Measurements from ENCODE around the gene KCNG2. TPM values are rescaled to one million over a fixed set of nuclear protein-coding genes. Genes with fewer than 3 reads are reported as not detected.
"Not testable (repeated sequence)": the region's sequence is repeated elsewhere in the genome, so short reads cannot be mapped to it uniquely, and the experiment has no call there.

The KCNG2 gene
- total RNA-seq, result not detected

- Histone ChIP-seq H3K9me3 (no peaks in the 10 kb centered on the region), H3K4me3 (peak within 1 kb of the TSS; percentile 2 to 47), H3K4me1 (peaks cover 0 to 24% of the 10 kb centered on the region in 2 donors), H3K27me3 (peaks cover 0 to 12% of the 10 kb centered on the region in 2 donors), H3K36me3 (no peaks in the 10 kb centered on the region), H3K27ac (no peak within 1 kb of the TSS)
- TF ChIP-seq, protein P1, sequence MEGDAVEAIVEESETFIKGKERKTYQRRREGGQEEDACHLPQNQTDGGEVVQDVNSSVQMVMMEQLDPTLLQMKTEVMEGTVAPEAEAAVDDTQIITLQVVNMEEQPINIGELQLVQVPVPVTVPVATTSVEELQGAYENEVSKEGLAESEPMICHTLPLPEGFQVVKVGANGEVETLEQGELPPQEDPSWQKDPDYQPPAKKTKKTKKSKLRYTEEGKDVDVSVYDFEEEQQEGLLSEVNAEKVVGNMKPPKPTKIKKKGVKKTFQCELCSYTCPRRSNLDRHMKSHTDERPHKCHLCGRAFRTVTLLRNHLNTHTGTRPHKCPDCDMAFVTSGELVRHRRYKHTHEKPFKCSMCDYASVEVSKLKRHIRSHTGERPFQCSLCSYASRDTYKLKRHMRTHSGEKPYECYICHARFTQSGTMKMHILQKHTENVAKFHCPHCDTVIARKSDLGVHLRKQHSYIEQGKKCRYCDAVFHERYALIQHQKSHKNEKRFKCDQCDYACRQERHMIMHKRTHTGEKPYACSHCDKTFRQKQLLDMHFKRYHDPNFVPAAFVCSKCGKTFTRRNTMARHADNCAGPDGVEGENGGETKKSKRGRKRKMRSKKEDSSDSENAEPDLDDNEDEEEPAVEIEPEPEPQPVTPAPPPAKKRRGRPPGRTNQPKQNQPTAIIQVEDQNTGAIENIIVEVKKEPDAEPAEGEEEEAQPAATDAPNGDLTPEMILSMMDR (IDR thresholded peaks at IDR 0.05), result peak in 1 of 2 donors; percentile 37
- DNase-seq (ENCODE audit: low spot score), result no peak
Observed at GRCh38 chr18:79797518-79798345, at the start of gene KCNG2. Gene KCNG2 (plus strand): TSS chr18:79797938. CDS start chr18:79863668, 65,730 bp downstream.

DNA sequence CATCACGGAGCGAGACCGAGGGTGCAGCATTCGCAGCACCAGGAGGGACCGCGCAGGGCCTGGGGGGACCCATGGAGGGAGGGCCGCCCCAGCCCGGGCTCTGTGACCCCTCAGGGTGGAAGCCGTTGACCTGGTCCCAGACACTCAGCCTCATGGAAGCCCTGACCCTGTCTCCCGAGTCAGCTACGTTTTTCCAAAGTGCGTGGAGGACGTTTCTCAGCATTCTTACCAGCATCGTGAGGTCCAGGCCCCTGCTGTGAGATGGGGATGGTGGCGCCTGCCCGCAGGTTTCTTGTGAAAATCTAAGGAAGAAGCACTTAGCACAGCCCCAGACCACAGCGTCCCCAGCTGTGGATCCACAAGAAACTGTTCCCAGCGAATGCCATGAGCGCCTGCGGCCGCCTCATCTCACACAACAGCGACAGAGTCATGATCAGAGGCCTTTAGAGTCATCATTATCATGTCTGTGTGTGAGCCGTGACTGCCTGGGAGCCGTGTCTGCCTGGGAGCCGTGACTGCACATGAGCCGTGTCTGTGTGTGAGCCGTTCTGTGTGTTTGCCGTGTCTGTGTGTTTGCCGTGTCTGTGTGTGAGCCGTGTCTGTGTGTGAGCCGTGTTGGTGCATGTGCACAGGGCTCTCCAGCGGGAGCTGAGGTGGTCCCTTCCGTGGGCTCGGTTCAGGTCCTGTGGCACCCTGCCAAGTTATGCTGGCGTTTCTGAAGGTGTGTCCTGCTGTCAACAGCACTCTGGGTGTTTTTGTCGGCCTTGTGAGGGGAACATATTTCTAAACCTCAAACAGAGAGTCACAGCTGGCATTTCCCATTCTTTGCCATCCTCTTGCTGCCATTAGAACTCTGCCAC lies 49.2 kb upstream of the KCNG2 start:
- no peaks in the 10 kb centered on the region for H3K4me1 ChIP-seq
- H3K9me3 ChIP-seq, result no peaks in the 10 kb centered on the region
- no peak overlapping the region for H3K4me3 ChIP-seq
- H3K27me3 ChIP-seq, result no peaks in the 10 kb centered on the region
- H3K36me3 ChIP-seq, result peaks cover 17% of the 10 kb centered on the region
- DNase-seq (ENCODE audit: low spot score), result no peak
- TF ChIP-seq, protein P1 (IDR thresholded peaks at IDR 0.05), result no peak
- H3K27ac ChIP-seq, result no peak overlapping the region

- Histone ChIP-seq H3K9me3 (no peaks in the 10 kb centered on the region), H3K4me3 (no peak overlapping the region), H3K36me3 (peaks cover 27% of the 10 kb centered on the region), H3K27me3 (no peaks in the 10 kb centered on the region), H3K4me1 (no peaks in the 10 kb centered on the region), H3K27ac (no peak overlapping the region)
- no peak for DNase-seq (ENCODE audit: low spot score)
- TF ChIP-seq, protein P1 (IDR thresholded peaks at IDR 0.05), result no peak
Observed at GRCh38 chr18:79749251-79750191, 48.2 kb upstream of the KCNG2 start.

GRCh38 chr18:79750980-79751571 lies 46.7 kb upstream of the KCNG2 start:
- H3K27ac ChIP-seq, result no peak overlapping the region
- H3K36me3 ChIP-seq, result peaks cover 41% of the 10 kb centered on the region
- no peaks in the 10 kb centered on the region for H3K4me1 ChIP-seq
- no peaks in the 10 kb centered on the region for H3K27me3 ChIP-seq
- no peak for DNase-seq (ENCODE audit: low spot score)
- TF ChIP-seq, protein P1 (IDR thresholded peaks at IDR 0.05), result no peak
- no peaks in the 10 kb centered on the region for H3K9me3 ChIP-seq
- no peak overlapping the region for H3K4me3 ChIP-seq

- H3K27me3 ChIP-seq; DNase-seq (ENCODE audit: low spot score); H3K4me1 ChIP-seq; H3K9me3 ChIP-seq; H3K4me3 ChIP-seq; H3K27ac ChIP-seq: not testable (repeated sequence)
- peaks cover 42% of the 10 kb centered on the region for H3K36me3 ChIP-seq
Observed at GRCh38 chr18:79751918-79752578, 45.7 kb upstream of the KCNG2 start.

DNA sequence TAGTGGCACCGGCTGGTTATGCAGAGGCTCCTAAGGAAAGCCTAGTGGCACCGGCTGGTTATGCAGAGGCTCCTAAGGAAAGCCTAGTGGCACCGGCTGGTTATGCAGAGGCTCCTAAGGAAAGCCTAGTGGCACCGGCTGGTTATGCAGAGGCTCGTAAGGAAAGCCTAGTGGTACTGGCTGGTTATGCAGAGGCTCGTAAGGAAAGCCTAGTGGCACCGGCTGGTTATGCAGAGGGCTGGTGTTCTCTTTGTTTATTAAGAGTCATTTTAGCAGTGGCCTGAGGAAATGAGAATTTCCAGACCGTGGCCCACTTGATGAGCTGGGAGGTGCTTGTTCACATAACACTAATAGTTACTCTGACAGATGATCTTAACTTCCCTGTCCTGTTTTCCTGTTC lies 44.8 kb upstream of the KCNG2 start:
- peaks cover 35% of the 10 kb centered on the region for H3K36me3 ChIP-seq
- not testable (repeated sequence) for H3K27ac ChIP-seq; H3K9me3 ChIP-seq; H3K4me3 ChIP-seq; H3K4me1 ChIP-seq; DNase-seq (ENCODE audit: low spot score); H3K27me3 ChIP-seq
